HG03095 (cell line): ENCODE measurements around the gene SUPT7L.

Source experiments
- ATAC-seq: cut with Tn5 transposase; IDR thresholded peaks from one replicate; pipeline ENCODE4 v1.9.1; 2021; ENCODE audit warnings: moderate library complexity; ENCODE audit not compliant: unreplicated experiment

Gene SUPT7L, protein sequence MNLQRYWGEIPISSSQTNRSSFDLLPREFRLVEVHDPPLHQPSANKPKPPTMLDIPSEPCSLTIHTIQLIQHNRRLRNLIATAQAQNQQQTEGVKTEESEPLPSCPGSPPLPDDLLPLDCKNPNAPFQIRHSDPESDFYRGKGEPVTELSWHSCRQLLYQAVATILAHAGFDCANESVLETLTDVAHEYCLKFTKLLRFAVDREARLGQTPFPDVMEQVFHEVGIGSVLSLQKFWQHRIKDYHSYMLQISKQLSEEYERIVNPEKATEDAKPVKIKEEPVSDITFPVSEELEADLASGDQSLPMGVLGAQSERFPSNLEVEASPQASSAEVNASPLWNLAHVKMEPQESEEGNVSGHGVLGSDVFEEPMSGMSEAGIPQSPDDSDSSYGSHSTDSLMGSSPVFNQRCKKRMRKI

DNA sequence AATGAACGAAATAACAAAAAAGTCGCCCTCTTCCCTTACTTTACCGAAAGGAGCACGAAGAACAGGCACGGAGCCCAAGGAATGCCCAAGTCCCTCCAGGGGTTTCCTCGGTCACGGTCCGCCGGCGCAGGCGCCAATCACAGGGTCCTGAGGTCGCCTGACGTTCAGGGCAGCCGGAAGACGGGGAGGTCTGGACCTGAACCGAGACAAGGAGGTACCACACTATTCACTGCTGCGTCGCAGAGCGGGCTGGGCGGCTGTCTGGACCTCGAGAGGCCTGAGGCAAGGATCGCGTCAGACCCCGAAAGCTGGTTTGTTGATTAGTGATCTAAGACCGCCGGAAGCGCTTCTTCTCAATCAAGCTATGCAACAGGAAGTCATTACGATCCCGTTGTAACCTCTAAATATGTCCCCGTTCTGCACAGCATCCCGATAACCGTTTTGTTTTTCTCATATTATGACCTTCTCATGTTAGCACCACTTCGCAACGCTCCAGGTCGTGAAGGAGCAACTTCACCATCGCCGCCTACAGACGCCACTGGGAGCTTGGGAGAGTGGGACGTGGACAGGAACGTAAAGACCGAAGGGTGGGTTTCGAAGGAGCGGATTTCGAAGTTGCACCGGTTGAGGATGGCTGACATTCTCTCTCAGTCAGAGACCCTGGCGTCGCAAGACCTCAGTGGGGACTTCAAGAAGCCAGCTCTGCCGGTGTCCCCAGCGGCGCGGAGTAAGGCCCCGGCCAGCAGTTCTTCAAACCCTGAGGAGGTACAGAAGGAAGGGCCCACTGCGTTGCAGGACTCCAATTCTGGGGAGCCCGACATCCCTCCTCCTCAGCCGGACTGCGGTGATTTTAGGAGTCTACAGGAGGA, at the start of gene SUPT7L, which contains the start of gene SLC4A1AP:
TSS of gene SUPT7L (minus strand) at position 330 of the 869 bp plus-strand sequence. CDS start 1,422 bp downstream, outside the sequence.
TSS of gene SLC4A1AP (plus strand) at position 605 of the 869 bp plus-strand sequence. CDS start at position 631, 26 bp downstream.
- ATAC-seq, result peak; percentile 58

DNA sequence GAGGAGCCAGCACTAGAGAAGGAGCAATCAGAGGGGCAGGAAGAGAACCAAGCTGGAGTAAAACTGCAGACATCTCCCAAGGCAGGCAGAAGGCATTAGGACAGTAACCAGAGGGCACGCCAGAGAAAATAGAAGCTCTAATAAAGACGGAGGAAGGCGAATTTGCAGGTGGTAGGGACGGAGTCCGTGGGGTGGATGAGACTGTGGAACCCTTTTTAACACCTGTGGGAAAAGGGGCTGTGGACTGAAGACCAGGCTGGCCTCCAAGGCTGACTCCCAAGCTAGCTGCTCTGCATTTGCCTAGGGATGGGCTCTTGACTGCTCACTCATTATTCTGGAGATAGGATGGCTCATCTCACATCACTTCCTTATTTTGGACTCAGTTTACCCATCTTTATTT, 49.8 kb upstream of the SUPT7L start:
- ATAC-seq, result no peak

DNA sequence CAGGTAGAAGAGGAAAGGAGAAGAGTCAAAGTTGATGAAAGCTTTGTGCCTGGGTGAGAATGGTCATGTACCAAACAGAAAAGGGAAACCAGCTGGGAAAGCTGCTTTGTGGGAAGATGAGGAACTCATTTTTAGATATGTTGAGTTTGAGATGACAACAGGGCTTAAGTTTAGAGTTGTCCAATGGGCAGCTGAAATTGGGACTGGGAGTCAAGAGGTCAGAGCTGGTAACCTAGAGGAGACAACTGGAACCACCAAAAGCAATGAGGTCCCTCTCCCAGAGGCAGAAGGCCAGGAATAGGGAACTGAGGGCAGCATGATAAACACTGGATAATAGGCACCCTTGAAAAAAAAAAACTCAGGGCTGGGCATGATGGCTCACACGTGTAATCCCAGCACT, 49.1 kb upstream of the SUPT7L start:
- ATAC-seq, result no peak

DNA sequence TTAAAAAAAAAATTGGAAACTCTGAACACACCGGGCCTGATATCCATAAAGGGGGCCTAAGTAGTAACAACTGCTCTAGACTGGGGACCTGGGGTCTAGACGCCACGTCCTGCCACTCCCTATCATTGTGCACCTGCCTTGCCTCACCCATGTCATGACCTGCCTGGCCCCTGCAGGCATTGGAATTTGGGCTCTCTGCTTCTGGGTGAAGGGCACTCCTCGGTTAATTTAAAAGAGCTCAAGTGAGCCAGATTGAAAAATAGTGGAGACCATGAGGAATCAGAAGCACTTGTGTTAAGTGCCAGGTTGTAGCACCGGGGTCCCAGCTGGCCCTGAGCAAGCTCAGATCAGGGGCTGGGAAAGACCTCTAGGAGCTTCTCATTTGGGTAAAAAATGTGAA, 48.4 kb upstream of the SUPT7L start:
- no peak for ATAC-seq

DNA sequence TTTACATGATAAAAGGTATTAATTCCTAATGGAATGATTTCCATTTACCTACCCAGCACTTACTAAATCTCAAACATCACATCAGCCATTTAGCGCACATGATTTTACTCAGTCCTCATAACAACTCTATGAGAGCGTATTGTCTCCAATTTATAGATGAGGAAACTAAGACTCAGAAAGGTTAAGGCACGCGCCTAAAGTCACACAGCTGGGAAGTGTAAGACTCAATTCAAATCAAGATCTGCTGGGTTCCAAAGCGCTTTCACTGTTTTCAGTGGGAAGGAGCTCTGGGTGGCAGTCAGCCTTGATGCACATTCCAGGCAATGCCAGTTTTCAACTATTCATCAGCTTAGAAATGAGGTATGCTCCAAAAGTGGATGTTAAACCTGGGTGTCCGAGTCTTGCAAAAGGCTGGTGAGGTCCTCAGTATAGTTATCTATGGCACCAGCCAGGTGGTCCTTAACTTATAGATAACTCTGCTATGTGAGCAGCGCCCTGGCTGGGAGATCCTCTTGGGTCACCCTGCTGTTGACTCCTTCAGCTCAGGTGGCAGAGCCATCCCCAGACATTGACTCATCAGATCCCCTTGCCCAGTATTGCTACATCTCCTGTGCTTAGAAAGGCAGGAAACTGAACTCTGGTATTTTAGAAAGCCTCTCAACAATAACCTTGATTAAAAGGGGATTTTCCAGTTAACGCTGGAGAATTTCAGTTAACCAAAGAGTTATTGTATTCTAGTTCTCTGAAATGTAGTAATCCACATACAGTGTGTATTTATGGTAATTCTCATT, 47.4 kb upstream of the SUPT7L start:
- ATAC-seq, result no peak

DNA sequence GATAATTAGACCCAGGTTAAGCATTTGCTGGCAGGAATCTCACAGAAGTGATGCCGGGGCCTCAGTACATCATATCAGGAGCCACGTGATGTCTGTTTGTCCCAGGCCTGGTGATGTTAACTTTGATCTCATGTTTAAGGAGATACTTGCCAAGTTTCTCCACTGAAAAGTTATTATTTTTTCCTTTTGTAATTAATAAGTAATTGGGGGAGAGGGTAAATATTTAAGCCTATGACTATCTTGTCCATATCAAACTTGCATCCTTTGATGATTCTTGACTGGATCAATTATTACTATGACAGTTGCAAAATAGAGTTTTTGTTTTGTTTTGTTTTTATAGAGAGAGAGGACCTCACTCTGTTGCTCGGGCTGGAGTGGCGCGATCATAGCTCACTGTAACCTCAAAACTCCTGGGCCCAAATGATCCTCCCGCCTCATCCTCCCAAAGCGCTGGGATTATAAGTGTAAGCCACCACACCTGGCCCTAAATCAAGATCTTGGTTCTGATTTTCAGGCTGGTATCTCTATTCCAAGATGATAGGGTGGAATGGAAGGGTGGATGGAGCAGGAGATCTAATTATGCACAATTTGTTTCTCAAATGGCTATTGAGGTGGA, 46.7 kb upstream of the SUPT7L start:
- ATAC-seq, result no peak

DNA sequence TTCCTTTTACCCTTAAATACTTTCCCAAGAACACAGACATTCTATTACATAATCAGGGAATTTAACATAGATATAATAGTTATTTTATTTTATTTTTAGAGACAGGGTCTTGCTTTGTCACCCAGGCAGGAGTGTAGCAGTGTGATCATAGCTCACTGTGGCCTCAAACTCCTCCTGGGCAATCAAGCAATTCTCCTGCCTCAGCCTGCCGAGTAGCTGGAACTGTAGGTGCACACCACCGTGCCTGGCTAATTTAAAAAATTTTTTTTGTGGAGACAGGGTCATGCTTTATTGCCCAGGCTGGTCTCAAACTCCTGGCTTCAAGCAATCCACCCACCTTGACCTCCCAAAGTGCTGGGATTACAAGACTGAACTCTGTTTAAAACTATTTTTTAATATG, 45.9 kb upstream of the SUPT7L start:
- no peak for ATAC-seq

DNA sequence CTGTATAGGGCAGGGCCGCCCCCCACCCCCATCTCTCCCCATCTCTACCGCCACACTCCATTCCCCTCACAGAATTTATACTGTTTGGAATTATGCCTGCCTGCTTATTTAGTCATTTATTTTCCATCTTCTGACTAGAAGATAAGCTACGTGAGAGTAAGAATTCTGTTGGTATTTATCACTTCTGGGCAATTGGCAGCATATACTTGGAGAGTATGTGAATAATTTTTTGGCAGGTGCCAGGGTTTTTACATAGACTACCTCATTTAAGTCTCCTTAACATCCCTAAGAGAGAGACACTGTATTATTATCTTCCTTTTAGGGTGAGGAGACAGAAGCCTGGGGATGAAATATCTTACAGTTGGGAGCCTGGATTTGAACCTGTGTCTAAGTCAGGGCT, 45.3 kb upstream of the SUPT7L start:
- no peak for ATAC-seq

DNA sequence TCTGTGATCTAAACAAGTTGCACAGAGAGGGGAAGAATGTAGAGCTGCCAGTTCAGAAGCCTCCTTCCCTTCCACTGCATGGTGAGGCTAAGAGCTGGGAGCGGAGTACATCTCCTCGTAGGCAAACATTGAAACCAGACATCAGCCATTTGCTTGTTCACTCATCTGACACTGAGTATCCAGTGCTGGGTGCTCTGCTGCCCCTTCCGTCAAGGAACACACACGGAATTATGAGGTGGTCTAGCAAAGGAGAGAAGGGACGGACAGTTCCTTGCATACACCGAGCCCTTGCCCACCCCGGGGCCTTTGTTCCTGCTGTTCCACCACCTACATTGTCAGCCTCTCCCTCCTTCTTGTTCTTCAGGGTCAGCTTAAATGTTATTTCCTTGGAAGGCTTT, 44.8 kb upstream of the SUPT7L start:
- no peak for ATAC-seq

DNA sequence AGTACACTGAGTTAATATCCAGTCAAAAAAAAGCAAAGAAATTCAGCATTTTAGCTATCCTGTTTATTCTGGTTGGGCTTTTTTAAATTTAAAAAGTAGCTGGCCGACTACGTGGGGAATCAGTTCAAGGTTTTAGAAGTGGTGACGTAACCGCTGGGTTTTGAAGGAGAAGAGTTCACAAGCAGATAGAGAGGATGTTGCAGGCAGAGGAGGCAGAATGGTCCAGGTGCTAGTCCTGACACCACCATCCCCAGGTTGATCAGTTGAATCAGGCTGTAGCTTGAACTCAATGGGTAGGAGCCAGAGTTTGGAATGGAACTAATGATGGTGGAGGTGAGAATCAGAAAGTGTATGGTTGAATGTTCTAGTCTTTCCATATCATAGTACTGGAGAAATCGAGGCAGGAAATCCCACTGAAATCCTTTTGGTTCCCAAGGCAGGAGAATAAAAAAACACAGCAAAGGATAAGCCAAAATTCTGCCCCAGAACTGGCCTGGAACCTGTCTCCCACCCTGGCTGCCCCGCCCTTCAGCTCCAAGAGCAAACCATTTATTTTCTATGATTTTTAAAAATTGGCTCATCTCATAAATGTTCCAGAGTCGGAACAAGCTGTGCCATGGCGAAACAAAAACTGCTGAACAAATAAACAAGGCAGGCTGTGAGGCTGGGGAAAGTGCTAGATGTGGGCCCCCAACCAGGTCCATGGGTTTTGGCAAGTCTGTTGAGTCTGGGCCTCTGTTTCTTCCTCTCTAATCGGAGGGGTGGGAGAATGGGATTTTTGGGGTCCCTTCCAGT, 44.2 kb upstream of the SUPT7L start:
- ATAC-seq, result no peak

DNA sequence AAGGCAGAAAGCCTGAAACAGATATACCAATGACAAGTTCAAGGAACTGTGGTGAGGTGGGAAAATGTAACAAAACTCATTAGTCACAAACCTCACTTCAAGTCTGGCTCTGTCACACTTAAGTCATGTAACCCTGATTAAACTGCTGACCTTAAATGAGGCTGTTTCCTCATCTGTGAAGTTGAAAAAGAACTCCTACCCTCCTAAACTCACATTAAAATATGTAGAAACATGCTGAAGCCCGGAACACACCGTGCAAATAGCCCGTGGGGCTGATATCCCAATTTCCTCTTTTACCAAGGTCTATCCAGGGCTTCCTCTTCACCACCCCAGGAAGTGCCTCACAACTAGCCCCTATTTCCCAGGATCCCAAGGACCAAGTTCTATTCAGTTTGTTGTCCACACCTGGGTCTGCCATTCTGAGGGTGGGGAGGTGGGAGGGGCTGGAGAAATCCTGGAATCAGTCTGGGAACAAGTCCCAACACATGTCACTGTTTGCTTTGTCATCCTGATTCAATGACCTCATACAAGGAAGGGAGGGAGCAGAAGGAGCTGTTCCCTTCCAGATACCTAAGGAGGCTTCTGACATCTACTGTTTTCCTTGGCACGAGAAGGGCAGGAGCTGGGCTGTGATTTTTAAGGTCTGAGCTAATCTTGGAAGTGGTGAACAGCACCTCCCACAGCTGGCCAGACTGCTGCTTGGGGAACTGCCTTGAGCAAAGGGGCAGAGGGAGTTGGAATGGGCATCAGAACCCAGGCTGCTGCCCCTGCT, 42.6 kb upstream of the SUPT7L start:
- ATAC-seq, result no peak

DNA sequence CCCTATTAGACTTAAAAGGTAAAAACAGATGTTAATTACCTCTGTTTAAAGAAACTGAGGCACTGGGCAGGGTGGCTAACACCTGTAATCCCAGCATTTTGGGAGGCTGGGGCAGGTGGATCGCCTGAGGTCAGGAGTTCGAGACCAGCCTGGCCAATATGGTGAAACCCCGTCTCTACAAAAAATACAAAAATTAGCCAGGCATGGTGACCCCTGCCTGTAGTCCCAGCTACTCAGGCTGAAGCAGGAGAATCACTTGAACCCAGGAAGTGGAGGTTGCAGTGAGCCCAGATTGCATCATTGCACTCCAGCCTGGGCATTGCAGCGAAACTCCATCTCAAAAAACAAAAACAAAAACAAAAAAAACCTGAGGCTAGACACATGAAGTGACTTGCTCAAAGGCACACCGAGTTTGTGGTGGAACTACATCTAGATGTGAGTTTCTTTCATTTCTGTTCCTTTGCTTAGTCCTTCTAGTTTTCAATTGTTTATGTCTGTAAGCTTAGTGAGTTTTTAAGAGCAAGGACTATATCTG, 41.0 kb upstream of the SUPT7L start:
- ATAC-seq, result no peak

DNA sequence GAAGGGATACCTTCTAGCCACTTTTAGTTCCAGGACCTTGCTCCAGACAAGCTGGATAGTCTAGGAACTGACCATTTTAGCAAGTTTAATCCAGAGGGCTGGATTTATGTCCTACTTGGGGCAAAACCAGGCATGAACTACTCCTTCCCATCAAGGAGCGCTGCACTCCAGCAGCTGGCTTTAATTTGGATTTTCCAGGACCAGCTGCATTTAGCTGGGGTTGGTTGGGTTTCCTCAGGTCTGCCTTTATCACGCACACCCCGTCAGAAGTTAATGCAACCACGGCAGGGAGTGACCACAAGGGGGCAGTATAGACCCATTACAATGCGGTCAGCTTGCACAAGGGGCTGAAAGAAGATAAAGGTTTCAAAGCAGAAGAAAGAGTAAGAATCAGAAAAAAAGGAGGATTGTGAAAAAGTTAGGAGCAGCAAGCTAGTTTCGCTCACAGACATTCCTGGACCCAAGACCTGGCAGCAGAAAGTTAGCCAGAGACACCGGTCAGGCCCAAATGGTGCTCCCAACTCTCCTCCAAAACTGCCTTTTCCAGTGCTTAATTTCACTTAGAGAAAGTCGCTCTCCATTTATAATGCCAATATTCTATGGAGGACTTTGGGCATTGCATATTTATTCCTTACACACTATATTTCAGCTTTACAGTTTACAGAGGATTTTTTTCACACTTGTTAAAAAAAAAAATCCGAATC, 40.4 kb upstream of the SUPT7L start:
- no peak for ATAC-seq

DNA sequence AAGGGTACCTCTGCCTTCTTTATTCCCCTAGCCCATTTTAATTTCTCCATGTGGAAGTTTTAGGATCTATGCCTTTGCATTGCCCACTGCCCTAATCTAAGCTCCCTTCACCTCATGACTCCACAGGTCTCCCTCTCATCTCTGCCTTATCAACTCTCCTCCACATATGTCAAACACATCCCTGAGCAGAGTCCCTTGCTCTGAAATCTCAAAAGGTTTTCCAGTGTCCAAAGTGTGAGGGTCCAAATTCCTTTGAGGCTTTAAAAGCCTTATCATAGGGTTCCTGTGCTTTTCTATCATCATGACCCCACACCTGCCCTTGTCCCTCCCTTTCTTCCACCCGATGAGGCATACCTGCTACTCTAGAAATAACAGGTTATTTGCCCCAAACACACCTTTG, 38.9 kb upstream of the SUPT7L start:
- no peak for ATAC-seq

DNA sequence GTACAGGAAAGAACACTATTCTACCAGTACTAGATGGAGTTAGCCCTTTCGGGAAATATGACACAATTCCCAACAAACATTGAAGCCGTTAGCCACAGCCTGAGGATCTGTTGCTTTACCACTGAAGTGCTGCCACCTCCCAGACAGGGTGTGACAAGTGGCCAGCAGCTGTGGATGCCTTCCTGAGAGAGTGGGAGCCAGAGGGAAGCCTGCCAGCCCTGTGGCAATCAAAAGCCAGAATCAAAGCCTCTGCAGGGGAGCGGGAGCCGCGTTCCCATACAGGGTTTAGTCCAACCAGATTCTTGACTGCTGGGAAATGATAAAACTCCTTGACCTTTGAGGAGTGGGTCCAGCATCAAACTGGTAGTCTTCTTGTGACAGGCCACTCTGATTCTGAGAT, 38.3 kb upstream of the SUPT7L start:
- no peak for ATAC-seq

DNA sequence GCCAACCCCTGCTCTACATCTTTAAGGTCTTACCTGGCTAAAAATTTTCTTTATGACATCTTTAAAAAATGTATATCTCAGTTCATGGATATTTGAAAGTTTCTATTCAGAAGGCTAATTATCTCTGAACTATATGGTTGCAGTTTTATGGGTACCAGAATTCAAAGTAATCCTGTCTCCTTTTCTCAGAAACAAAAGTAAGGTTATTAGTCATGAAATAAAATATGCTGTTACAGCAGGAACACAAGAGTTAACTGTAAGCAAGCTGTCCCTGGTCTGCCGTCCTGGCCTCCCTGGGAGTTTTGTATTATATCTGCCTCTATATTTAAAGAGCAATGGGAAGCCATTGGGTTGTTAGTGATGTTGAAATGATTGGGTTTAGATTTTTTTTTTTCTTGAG, 34.2 kb upstream of the SUPT7L start:
- no peak for ATAC-seq

DNA sequence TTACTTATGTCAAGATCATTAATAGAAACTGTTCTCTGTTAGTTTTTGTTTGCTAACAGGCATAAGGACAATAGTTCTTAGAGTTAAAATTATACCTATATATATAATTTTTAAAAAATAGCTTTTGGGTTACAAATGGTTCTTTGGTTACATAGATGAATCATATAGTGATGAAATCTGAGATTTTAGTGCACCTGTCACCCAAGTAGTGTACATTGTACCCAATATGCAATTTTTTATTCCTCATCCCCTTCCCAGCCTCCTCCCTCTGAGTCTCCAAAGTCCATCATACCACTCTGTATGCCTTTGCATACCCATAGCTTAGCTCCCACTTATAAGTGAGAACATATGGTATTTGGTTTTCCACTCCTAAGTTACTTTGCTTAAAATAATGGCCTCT, 26.6 kb upstream of the SUPT7L start:
- no peak for ATAC-seq

DNA sequence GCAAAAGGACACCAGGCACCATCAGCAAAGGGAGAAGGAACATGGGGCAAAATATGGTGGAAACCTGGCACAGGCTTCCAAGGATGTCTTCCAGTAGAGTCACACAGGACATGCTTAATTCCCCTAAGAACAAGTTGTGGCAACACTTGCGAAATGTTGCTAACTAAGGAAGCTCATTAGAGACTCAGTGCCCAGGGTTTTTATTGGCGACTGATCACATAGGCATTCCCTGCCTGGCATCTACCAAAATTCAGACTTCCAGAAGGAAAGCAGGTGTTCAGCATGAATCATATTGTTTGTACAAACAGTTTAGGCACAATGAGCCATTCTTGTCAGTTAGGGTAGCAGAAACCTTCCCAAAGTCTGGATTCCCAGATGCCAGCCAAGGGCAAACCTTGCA, 26.0 kb upstream of the SUPT7L start:
- ATAC-seq, result no peak
